Measurements from ENCODE around the gene HSPA4. TPM values are rescaled to one million over a fixed set of nuclear protein-coding genes. Genes with fewer than 3 reads are reported as not detected.

Gene HSPA4
- total RNA-seq, 1 experiment from 2014 or later: 337 TPM

DNA sequence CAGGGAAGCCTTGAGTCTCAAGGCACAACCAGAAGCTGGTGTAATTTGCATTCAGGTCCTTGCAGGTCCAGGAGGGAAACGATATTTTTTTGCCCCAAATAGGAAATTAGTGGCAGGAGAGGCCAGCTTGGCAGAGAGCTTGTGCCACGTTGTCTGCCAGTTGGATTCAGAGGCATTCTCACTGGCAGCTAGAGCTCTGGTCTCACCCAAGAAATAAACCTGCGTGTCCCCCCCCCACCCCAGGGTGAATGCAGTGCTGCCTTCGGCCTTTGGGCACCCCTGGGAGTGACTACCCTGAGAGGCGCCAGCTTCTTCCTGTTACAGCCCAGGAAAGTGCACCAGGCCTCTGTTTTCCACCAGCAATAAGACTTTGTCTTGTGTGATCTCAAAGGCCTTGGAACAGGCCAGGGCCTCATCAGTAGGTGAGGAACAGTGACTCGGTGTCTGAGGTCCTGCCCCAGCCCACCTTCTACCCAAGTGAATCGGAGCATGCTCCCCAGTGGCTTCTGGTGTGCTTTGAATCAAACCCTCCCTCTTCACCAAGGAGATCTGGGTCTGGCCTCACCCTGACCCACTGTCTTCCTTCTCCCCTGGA lies 68.4 kb downstream of the HSPA4 start:
- DNase-seq (ENCODE audit: low spot score): no peak
- Histone ChIP-seq H3K36me3 (ENCODE audit: insufficient read depth, low read length, poor library complexity, severe bottlenecking) (no peaks in the 10 kb centered on the region), H3K9me3 (ENCODE audit: low read depth, low read length, poor library complexity, severe bottlenecking) (no peaks in the 10 kb centered on the region), H3K4me1 (ENCODE audit: insufficient read depth, low read length, poor library complexity, severe bottlenecking) (no peaks in the 10 kb centered on the region), H3K27ac (ENCODE audit: low read depth, low read length, poor library complexity, severe bottlenecking) (no peak overlapping the region), H3K4me3 (ENCODE audit: low read depth, low read length, poor library complexity, severe bottlenecking) (no peak overlapping the region), H3K27me3 (replicated peaks; ENCODE audit: insufficient read depth, low read depth, low read length, poor library complexity) (no peaks in the 10 kb centered on the region)
- ChIA-PET CTCF (no interaction called here), POLR2A (ENCODE audit: low non-redundant PET) (interaction anchor here (0.6 kb wide), 1 partner anchor 9 kb away, joined by 4 read pairs; no protein-coding TSS in a partner anchor)
- intact Hi-C loops (cut with micrococcal nuclease; ENCODE audit: unreplicated experiment): no loop called here
- BruUV-seq (replicated peaks): no TSS peak
- TF ChIP-seq EZH2 (IDR thresholded peaks at IDR 0.05; ENCODE audit: borderline replicate concordance, low read depth, low read length, poor library complexity, severe bottlenecking): no peak
- no peak for TF ChIP-seq CTCF (conservative IDR thresholded peaks at IDR 0.05; ENCODE audit: low read depth, low read length)

GRCh38 chr5:133121080-133121479 lies 69.3 kb downstream of the HSPA4 start:
- no peak for TF ChIP-seq CTCF (conservative IDR thresholded peaks at IDR 0.05; ENCODE audit: low read depth, low read length)
- no peak for TF ChIP-seq EZH2 (IDR thresholded peaks at IDR 0.05; ENCODE audit: borderline replicate concordance, low read depth, low read length, poor library complexity, severe bottlenecking)
- no peak for DNase-seq (ENCODE audit: low spot score)
- no peaks in the 10 kb centered on the region for H3K4me1 ChIP-seq (ENCODE audit: insufficient read depth, low read length, poor library complexity, severe bottlenecking)
- no peak overlapping the region for H3K4me3 ChIP-seq (ENCODE audit: low read depth, low read length, poor library complexity, severe bottlenecking)
- H3K27me3 ChIP-seq (replicated peaks; ENCODE audit: insufficient read depth, low read depth, low read length, poor library complexity): no peaks in the 10 kb centered on the region
- intact Hi-C loops (cut with micrococcal nuclease; ENCODE audit: unreplicated experiment): no loop called here
- ChIA-PET CTCF (no interaction called here), POLR2A (ENCODE audit: low non-redundant PET) (no interaction called here)
- no peaks in the 10 kb centered on the region for H3K36me3 ChIP-seq (ENCODE audit: insufficient read depth, low read length, poor library complexity, severe bottlenecking)
- BruUV-seq (replicated peaks): no TSS peak
- H3K27ac ChIP-seq (ENCODE audit: low read depth, low read length, poor library complexity, severe bottlenecking): no peak overlapping the region
- no peaks in the 10 kb centered on the region for H3K9me3 ChIP-seq (ENCODE audit: low read depth, low read length, poor library complexity, severe bottlenecking)

DNA sequence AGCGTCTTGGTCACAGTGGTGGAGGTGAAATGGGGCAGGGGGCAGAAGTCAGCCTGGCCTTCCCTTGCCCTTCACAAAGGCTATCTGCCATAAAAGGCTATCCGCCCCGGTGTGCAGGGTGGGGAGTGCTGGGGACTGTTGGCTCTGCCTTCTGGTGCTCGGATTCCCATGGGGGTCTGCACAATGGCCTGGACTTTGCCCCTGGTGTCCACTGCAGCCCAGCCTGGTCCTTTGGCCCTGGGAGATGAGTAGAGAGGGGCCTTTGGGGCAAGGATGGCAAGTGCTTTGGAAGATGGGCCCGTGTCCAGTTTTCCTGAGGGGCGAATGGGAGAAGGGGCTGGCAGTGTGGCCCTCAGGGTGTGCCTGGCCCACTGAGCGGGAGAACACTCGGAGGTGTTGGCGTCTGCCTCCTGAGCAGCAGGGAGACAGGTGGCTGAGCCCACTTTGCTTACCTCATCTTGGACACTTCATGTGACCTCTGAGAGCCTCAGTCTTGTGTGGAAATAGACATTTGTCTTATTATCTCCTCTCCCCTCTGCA lies 69.9 kb downstream of the HSPA4 start:
- intact Hi-C loops (cut with micrococcal nuclease; ENCODE audit: unreplicated experiment): no loop called here
- TF ChIP-seq EZH2 (IDR thresholded peaks at IDR 0.05; ENCODE audit: borderline replicate concordance, low read depth, low read length, poor library complexity, severe bottlenecking) (no peak), CTCF (conservative IDR thresholded peaks at IDR 0.05; ENCODE audit: low read depth, low read length) (no peak)
- Histone ChIP-seq H3K9me3 (ENCODE audit: low read depth, low read length, poor library complexity, severe bottlenecking) (no peaks in the 10 kb centered on the region), H3K36me3 (ENCODE audit: insufficient read depth, low read length, poor library complexity, severe bottlenecking) (no peaks in the 10 kb centered on the region), H3K27me3 (replicated peaks; ENCODE audit: insufficient read depth, low read depth, low read length, poor library complexity) (no peaks in the 10 kb centered on the region), H3K27ac (ENCODE audit: low read depth, low read length, poor library complexity, severe bottlenecking) (no peak overlapping the region), H3K4me3 (ENCODE audit: low read depth, low read length, poor library complexity, severe bottlenecking) (no peak overlapping the region), H3K4me1 (ENCODE audit: insufficient read depth, low read length, poor library complexity, severe bottlenecking) (no peaks in the 10 kb centered on the region)
- DNase-seq (ENCODE audit: low spot score): no peak
- POLR2A ChIA-PET (ENCODE audit: low non-redundant PET): no interaction called here
- BruUV-seq (replicated peaks): no TSS peak
- CTCF ChIA-PET: no interaction called here

Data from A673 (cell line).